HG03460 (cell line): Measurements from ENCODE around the gene FRMD8.
"Not testable (repeated sequence)": the region's sequence is repeated elsewhere in the genome, so short reads cannot be mapped to it uniquely, and the experiment has no call there.

Experiments used
- ATAC-seq: cut with Tn5 transposase; IDR thresholded peaks from one replicate; pipeline ENCODE4 v1.9.1; 2021; ENCODE audit not compliant: unreplicated experiment

FRMD8 gene

GRCh38 chr11:65413077-65413664 is 26.7 kb downstream of the FRMD8 start:
- not testable (repeated sequence) for ATAC-seq

- ATAC-seq, result no peak
Observed at GRCh38 chr11:65414776-65415498, 28.5 kb downstream of the FRMD8 start.

GRCh38 chr11:65415499-65416340 is 29.3 kb downstream of the FRMD8 start:
- ATAC-seq, result no peak

- ATAC-seq, result no peak
Observed at GRCh38 chr11:65416341-65416824, 29.9 kb downstream of the FRMD8 start.

GRCh38 chr11:65416841-65417701 is 30.6 kb downstream of the FRMD8 start:
- no peak for ATAC-seq

GRCh38 chr11:65417702-65418430 is 31.4 kb downstream of the FRMD8 start:
- no peak for ATAC-seq

GRCh38 chr11:65418431-65418680 is 31.9 kb downstream of the FRMD8 start:
- ATAC-seq, result peak; percentile 1

- peak; percentile 31 for ATAC-seq
Observed at GRCh38 chr11:65418681-65419459, 32.4 kb downstream of the FRMD8 start.

GRCh38 chr11:65419460-65419771 is 33.0 kb downstream of the FRMD8 start:
- no peak for ATAC-seq

- ATAC-seq, result no peak
Observed at GRCh38 chr11:65419772-65420481, 33.5 kb downstream of the FRMD8 start.

GRCh38 chr11:65420506-65420905 is 34.1 kb downstream of the FRMD8 start:
- ATAC-seq, result no peak

GRCh38 chr11:65420979-65421793 is 34.7 kb downstream of the FRMD8 start:
- ATAC-seq, result no peak

GRCh38 chr11:65421794-65422632 is 35.6 kb downstream of the FRMD8 start:
- ATAC-seq, result no peak

GRCh38 chr11:65422633-65423515 is 36.4 kb downstream of the FRMD8 start, which contains the start of gene NEAT1:
Gene NEAT1 (plus strand): TSS chr11:65422798.
- no peak for ATAC-seq

- no peak for ATAC-seq
Observed at GRCh38 chr11:65423516-65424204, 37.2 kb downstream of the FRMD8 start.
